Naive thymus-derived CD4-positive, alpha-beta T cell (primary cell): ENCODE results near the gene CSF3R. TPM values are rescaled to one million over a fixed set of nuclear protein-coding genes. Genes with fewer than 3 reads are reported as not detected.

ENCODE experiments used
- ATAC-seq: fragments of 150-1000 bp; cut with Tn5 transposase; 2 replicates; pipeline ENCODE4 v1.10.0; 2021; ENCODE audit warnings: mild to moderate bottlenecking, moderate library complexity
- CTCF ChIA-PET: fragments of 350-600 bp; sonication (Branson Sonifier 250); formaldehyde crosslinking; loops from one replicate; lab custom pipeline; 2021; ENCODE audit warnings: antibody characterized with exemption; lab: Charles Lee
- POLR2A ChIA-PET: fragments of 350-600 bp; sonication (Branson Sonifier 250); formaldehyde crosslinking; loops from one replicate; lab custom pipeline; 2021; ENCODE audit warnings: antibody characterized with exemption, inconsistent platforms; lab: Charles Lee
- DNase-seq, 9 donors: peaks; one replicate each; pipeline versions ENCODE4 v3.0.0 to v3.0.0-alpha.2; 2020 to 2022; ENCODE audit warnings: mixed read lengths in 1 of 9
- H3K27ac ChIP-seq: one replicate; pipeline ENCODE4 v1.7.0; 2013; ENCODE audit warnings: mild to moderate bottlenecking, low read depth, low read length, moderate library complexity
- H3K27me3 ChIP-seq, 2 donors: one replicate each; pipeline ENCODE4 v1.7.0; 2013; ENCODE audit warnings: low read length in 2 of 2, mild to moderate bottlenecking in 2 of 2, moderate library complexity in 2 of 2; ENCODE audit not compliant: control insufficient read depth in 2 of 2, insufficient read depth in 2 of 2
- H3K36me3 ChIP-seq, 3 experiments: 1 replicate in 2 of 3; 2 replicates in 1 of 3; pipeline ENCODE4 v1.7.0; 2013; ENCODE audit warnings: low read length in 3 of 3, mild to moderate bottlenecking in 3 of 3, moderate library complexity in 1 of 3; ENCODE audit not compliant: insufficient read depth in 3 of 3, control insufficient read depth in 2 of 3
- H3K4me1 ChIP-seq, 2 donors: one replicate each; pipeline ENCODE4 v1.7.0; 2013; ENCODE audit warnings: low read length in 2 of 2, mild to moderate bottlenecking in 2 of 2, moderate library complexity in 1 of 2; ENCODE audit not compliant: control insufficient read depth in 2 of 2, insufficient read depth in 2 of 2
- H3K4me3 ChIP-seq: 2 replicates; pipeline ENCODE4 v1.7.0; 2013; ENCODE audit warnings: mild to moderate bottlenecking, low read length
- H3K9me3 ChIP-seq, 3 experiments: 1 replicate in 2 of 3; 2 replicates in 1 of 3; pipeline ENCODE4 v1.7.0; 2013; ENCODE audit warnings: low read length in 3 of 3; ENCODE audit not compliant: control insufficient read depth in 2 of 3
- H3K27ac Mint-ChIP-seq, 9 donors: one replicate each; pipeline ENCODE4 v1.8.0; 2020 to 2022; ENCODE audit warnings: mixed read lengths in 9 of 9, mild to moderate bottlenecking in 8 of 9, moderate library complexity in 5 of 9, inconsistent platforms in 2 of 9
- H3K27me3 Mint-ChIP-seq, 5 donors: one replicate each; pipeline ENCODE4 v1.8.0; 2021 to 2022; ENCODE audit warnings: mixed read lengths in 5 of 5, mild to moderate bottlenecking in 1 of 5
- H3K36me3 Mint-ChIP-seq, 5 donors: one replicate each; pipeline ENCODE4 v1.8.0; 2020 to 2022; ENCODE audit warnings: mixed read lengths in 5 of 5, mild to moderate bottlenecking in 3 of 5, inconsistent platforms in 1 of 5
- H3K4me1 Mint-ChIP-seq, 7 donors: one replicate each; pipeline ENCODE4 v1.8.0; 2020 to 2022; ENCODE audit warnings: mixed read lengths in 7 of 7, mild to moderate bottlenecking in 3 of 7, inconsistent platforms in 1 of 7
- H3K4me3 Mint-ChIP-seq, 10 donors: one replicate each; pipeline ENCODE4 v1.8.0; 2020 to 2022; ENCODE audit warnings: mild to moderate bottlenecking in 10 of 10, mixed read lengths in 10 of 10, moderate library complexity in 6 of 10, inconsistent platforms in 2 of 10
- H3K9me3 Mint-ChIP-seq, 11 donors: one replicate each; pipeline ENCODE4 v1.8.0; 2020 to 2022; ENCODE audit warnings: mixed read lengths in 11 of 11, mild to moderate bottlenecking in 4 of 11, inconsistent platforms in 1 of 11, moderate library complexity in 1 of 11
- intact Hi-C, 2 donors: fragments of 100-400 bp; cut with micrococcal nuclease; formaldehyde crosslinking; loops; one replicate each; pipeline ENCODE4 v1.15.1; 2023
- polyA plus RNA-seq, 2 donors: library from polyadenylated mRNA; unstranded; fragments of 300-500 nt; fragmentation: Illumina TruSeq; gene quantifications; one replicate each; pipeline ENCODE4 v1.2.3, GENCODE V29; 2021
- total RNA-seq, 6 experiments: library from RNA in 5 of 6; stranded (reverse) in 5 of 6; gene quantifications; 1 replicate in 5 of 6; 2 replicates in 1 of 6; pipeline ENCODE4 v1.2.3 and lab custom pipeline; 2021 to 2026

The CSF3R gene
- total and polyA plus RNA-seq, 7 experiments from 2014 or later, result 0.14 to 182 (median 1.3) TPM

GRCh38 chr1:36520771-36521420, 38.2 kb upstream of the CSF3R start:
- Histone ChIP-seq H3K4me1 (no peaks in the 10 kb centered on the region), H3K27ac (no peak overlapping the region), H3K9me3 (no peaks in the 10 kb centered on the region), H3K27me3 (no peaks in the 10 kb centered on the region), H3K36me3 (no peaks in the 10 kb centered on the region), H3K4me3 (no peak overlapping the region)
- H3K36me3 Mint-ChIP-seq, result no peaks in the 10 kb centered on the region
- H3K4me1 Mint-ChIP-seq, result no peaks in the 10 kb centered on the region
- intact Hi-C loops, result no loop called here
- ATAC-seq (no peak), DNase-seq (no peak)
- CTCF ChIA-PET, result no interaction called here
- peak overlapping the region in 1 of 9 donors; percentile 63 for H3K27ac Mint-ChIP-seq
- no peak overlapping the region for H3K4me3 Mint-ChIP-seq
- no peaks in the 10 kb centered on the region for H3K27me3 Mint-ChIP-seq
- no peaks in the 10 kb centered on the region for H3K9me3 Mint-ChIP-seq
- POLR2A ChIA-PET, result no interaction called here

- Mint-ChIP-seq H3K36me3 (no peaks in the 10 kb centered on the region), H3K9me3 (no peaks in the 10 kb centered on the region), H3K4me3 (no peak overlapping the region), H3K27ac (no peak overlapping the region), H3K27me3 (no peaks in the 10 kb centered on the region), H3K4me1 (no peaks in the 10 kb centered on the region)
- H3K36me3 ChIP-seq, result no peaks in the 10 kb centered on the region
- no peaks in the 10 kb centered on the region for H3K4me1 ChIP-seq
- no peak overlapping the region for H3K27ac ChIP-seq
- H3K9me3 ChIP-seq, result no peaks in the 10 kb centered on the region
- no peak overlapping the region for H3K4me3 ChIP-seq
- ATAC-seq (no peak), DNase-seq (no peak)
- ChIA-PET POLR2A (no interaction called here), CTCF (no interaction called here)
- H3K27me3 ChIP-seq, result no peaks in the 10 kb centered on the region
- intact Hi-C loops, result no loop called here
Measured at GRCh38 chr1:36520056-36520455, 37.3 kb upstream of the CSF3R start.

- no peaks in the 10 kb centered on the region for H3K27me3 Mint-ChIP-seq
- H3K27ac ChIP-seq, result no peak overlapping the region
- H3K27ac Mint-ChIP-seq, result peak overlapping the region in 1 of 9 donors; percentile 48
- peaks cover 0 to 4% (median 0%) of the 10 kb centered on the region in 7 donors for H3K4me1 Mint-ChIP-seq
- intact Hi-C loops, result no loop called here
- H3K4me1 ChIP-seq, result no peaks in the 10 kb centered on the region
- POLR2A ChIA-PET, result interaction anchor here (0.6 kb wide), 1 partner anchor 963 kb away, joined by 3 read pairs; no protein-coding TSS in a partner anchor
- CTCF ChIA-PET, result interaction anchor here (1.1 kb wide), 1 partner anchor 35 kb away, joined by 3 read pairs; the partner anchor contains the start of gene CSF3R
- H3K9me3 ChIP-seq, result no peaks in the 10 kb centered on the region
- H3K4me3 ChIP-seq, result no peak overlapping the region
- H3K36me3 ChIP-seq, result no peaks in the 10 kb centered on the region
- no peaks in the 10 kb centered on the region for H3K9me3 Mint-ChIP-seq
- no peak for ATAC-seq
- H3K4me3 Mint-ChIP-seq, result no peak overlapping the region
- no peaks in the 10 kb centered on the region for H3K36me3 Mint-ChIP-seq
- DNase-seq, result no peak
- no peaks in the 10 kb centered on the region for H3K27me3 ChIP-seq
Measured at GRCh38 chr1:36517011-36517771, 34.5 kb upstream of the CSF3R start.

DNA sequence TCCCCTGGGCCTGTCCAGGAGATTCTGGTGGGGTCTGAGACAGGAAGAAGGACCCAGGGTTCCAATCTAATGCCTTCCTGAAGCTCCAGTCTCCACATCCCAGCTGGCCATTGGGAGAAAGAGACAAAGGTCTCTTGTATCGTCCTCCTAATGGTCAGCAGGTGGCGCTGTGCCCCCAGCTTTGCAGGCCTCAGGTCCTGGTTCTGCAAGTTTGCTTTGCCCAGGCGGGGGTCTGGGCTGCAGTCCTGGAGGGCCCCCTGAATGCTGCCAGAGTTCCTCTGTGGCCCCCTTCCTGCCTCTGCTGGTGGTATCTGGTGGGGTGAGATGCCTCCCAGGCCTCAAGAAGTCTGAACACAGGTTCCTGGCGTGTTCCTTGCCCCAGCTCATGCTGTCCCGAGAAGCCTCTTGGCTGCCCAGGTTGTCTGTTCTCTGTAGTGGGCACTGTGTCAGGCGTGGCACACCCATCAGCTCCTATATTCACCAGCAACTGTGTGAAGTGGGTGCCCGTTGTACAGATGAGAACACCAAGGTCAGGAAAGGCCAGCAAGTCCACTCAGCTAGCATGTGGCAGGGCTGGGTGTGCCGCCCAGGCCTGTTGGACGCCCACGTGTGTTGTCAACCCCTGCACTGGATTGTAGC, 33.8 kb upstream of the CSF3R start:
- Histone ChIP-seq H3K4me3 (no peak overlapping the region), H3K9me3 (no peaks in the 10 kb centered on the region), H3K27me3 (no peaks in the 10 kb centered on the region), H3K36me3 (no peaks in the 10 kb centered on the region), H3K4me1 (no peaks in the 10 kb centered on the region), H3K27ac (no peak overlapping the region)
- peak in 7 of 9 donors; percentile 8 to 39 (median 24) for DNase-seq
- ATAC-seq, result peak; percentile 52
- Mint-ChIP-seq H3K4me3 (no peak overlapping the region), H3K9me3 (no peaks in the 10 kb centered on the region), H3K36me3 (no peaks in the 10 kb centered on the region), H3K27me3 (no peaks in the 10 kb centered on the region), H3K27ac (no peak overlapping the region), H3K4me1 (peaks cover 0 to 4% (median 0%) of the 10 kb centered on the region in 7 donors)
- ChIA-PET CTCF (interaction anchor here (0.7 to 1.1 kb wide), 4 partner anchors 10 to 921 kb away, joined by 3 read pairs; partner anchors contain the start of gene CSF3R), POLR2A (no interaction called here)
- intact Hi-C loops, result no loop called here

DNA sequence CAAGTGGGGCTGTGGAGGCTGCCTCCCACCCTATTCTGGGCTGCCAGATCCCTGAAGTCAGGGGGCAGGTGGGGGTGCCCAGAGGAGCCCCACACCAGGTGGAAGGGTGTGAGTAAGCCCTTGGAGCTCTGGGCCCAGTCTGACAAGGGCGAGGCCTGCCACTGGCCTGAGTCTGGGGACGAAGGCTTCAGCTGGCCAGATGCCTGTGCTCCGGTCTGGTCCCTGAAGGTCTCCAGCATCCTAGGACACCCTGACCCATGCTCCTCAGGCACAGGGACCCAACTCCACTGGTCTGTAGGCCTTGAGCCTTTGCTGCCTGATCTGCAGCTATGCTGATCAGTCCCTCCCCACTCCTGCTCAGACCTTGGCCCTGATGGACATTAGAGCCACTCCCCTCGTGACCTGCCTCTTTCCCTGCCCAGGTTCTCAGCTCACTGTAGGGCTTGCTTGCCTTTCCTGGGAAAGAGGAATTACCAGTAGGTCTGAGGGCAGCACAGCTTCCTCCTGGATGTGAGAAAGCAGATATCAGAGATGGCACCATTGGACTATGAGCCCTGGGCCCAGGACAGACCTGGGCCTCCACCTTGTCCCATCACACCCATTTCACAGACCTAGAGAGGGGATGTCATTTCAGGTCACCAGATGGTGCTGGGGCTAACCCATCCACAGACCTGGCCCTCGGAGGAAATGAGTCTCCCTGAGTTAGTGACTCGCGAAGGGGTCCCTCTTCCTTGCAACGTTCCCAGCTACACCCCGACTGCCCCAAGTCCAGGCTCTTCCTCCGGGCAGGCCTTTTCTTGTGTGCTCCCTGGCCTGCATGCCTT, 32.8 kb upstream of the CSF3R start:
- H3K27ac Mint-ChIP-seq, result no peak overlapping the region
- H3K9me3 ChIP-seq, result no peaks in the 10 kb centered on the region
- H3K4me3 ChIP-seq, result no peak overlapping the region
- H3K9me3 Mint-ChIP-seq, result no peaks in the 10 kb centered on the region
- no peaks in the 10 kb centered on the region for H3K36me3 ChIP-seq
- no peak for DNase-seq
- ATAC-seq, result no peak
- peaks cover 0 to 4% (median 0%) of the 10 kb centered on the region in 7 donors for H3K4me1 Mint-ChIP-seq
- ChIA-PET CTCF (interaction anchor here (0.5 to 1.0 kb wide), 4 partner anchors 9 to 922 kb away, joined by 3 read pairs; no protein-coding TSS in a partner anchor), POLR2A (no interaction called here)
- H3K27ac ChIP-seq, result no peak overlapping the region
- no peak overlapping the region for H3K4me3 Mint-ChIP-seq
- intact Hi-C loops, result no loop called here
- no peaks in the 10 kb centered on the region for H3K27me3 Mint-ChIP-seq
- H3K27me3 ChIP-seq, result no peaks in the 10 kb centered on the region
- H3K36me3 Mint-ChIP-seq, result no peaks in the 10 kb centered on the region
- no peaks in the 10 kb centered on the region for H3K4me1 ChIP-seq

DNA sequence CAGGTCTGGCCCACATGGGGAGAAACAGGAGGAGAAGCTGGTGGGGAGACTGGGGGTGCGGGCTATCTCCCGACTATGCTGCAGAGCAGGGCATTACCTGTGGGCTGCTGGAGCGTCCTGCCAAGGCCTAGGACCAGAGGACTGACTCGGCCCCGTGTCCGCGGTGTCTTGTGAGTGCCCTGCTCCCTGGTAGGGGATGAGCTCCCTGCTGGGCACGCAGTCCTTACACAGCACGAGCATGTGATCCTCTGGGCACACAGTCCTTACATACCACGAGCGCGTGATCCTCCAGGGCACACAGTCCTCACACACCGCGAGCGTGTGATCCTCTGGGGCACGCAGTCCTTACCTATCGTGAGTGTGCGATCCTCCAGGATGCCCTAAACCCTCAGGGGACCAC, 31.8 kb upstream of the CSF3R start:
- no peak for DNase-seq
- Histone ChIP-seq H3K27ac (no peak overlapping the region), H3K36me3 (no peaks in the 10 kb centered on the region), H3K4me3 (no peak overlapping the region), H3K9me3 (no peaks in the 10 kb centered on the region), H3K4me1 (no peaks in the 10 kb centered on the region), H3K27me3 (no peaks in the 10 kb centered on the region)
- no peak overlapping the region for H3K4me3 Mint-ChIP-seq
- H3K4me1 Mint-ChIP-seq, result peaks cover 0 to 4% (median 0%) of the 10 kb centered on the region in 7 donors
- intact Hi-C loops, result no loop called here
- H3K36me3 Mint-ChIP-seq, result no peaks in the 10 kb centered on the region
- no peaks in the 10 kb centered on the region for H3K9me3 Mint-ChIP-seq
- no peak for ATAC-seq
- CTCF ChIA-PET, result no interaction called here
- no peak overlapping the region for H3K27ac Mint-ChIP-seq
- H3K27me3 Mint-ChIP-seq, result no peaks in the 10 kb centered on the region
- POLR2A ChIA-PET, result no interaction called here
